Stimulated activated naive B cell treated with anti-CD40 and anti-IgM and Interleukin-4, amounts not matched to agents 10 μg/mL and 1 μg/mL and 100 μg/mL, for 72 hours (primary cell): ENCODE results near the gene C10orf88.

Experiments used
- ATAC-seq, 2 donors: fragments of 150-1000 bp; cut with Tn5 transposase; replicated peaks; 2 replicates each; pipeline ENCODE4 v1.10.0; 2021; ENCODE audit warnings: moderate library complexity in 1 of 2
- DNase-seq: peaks from one replicate; pipeline ENCODE4 v3.0.0; 2021
- H3K27ac Mint-ChIP-seq: one replicate; pipeline ENCODE4 v1.8.0; 2022; ENCODE audit warnings: mild to moderate bottlenecking, mixed read lengths
- H3K27me3 Mint-ChIP-seq, 2 donors: one replicate each; pipeline ENCODE4 v1.8.0; 2022; ENCODE audit warnings: mixed read lengths in 2 of 2
- H3K36me3 Mint-ChIP-seq, 2 donors: one replicate each; pipeline ENCODE4 v1.8.0; 2022; ENCODE audit warnings: mixed read lengths in 2 of 2, mild to moderate bottlenecking in 1 of 2
- H3K4me1 Mint-ChIP-seq, 2 donors: one replicate each; pipeline ENCODE4 v1.8.0; 2022; ENCODE audit warnings: mixed read lengths in 2 of 2, mild to moderate bottlenecking in 1 of 2
- H3K4me3 Mint-ChIP-seq, 2 donors: one replicate each; pipeline ENCODE4 v1.8.0; 2022; ENCODE audit warnings: mild to moderate bottlenecking in 2 of 2, mixed read lengths in 2 of 2, moderate library complexity in 1 of 2
- H3K9me3 Mint-ChIP-seq, 2 donors: one replicate each; pipeline ENCODE4 v1.8.0; 2022; ENCODE audit warnings: mixed read lengths in 2 of 2, mild to moderate bottlenecking in 1 of 2

C10orf88 gene, protein sequence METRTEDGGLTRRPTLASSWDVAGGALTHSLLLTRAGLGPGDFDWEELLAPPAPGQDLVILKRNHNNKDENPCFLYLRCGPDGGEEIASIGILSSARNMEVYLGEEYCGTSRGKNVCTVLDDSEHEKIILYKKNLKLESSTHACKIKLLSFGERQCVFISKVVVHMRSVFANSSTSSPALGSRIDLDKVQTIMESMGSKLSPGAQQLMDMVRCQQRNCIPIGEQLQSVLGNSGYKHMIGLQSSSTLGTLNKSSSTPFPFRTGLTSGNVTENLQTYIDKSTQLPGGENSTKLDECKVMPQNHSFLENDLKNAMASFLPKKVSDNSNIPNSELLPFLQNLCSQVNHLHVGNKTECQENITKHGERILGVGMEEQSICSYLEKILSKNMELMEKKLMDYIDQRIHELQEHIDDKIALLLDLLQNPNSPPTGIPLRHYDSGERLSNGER

DNA sequence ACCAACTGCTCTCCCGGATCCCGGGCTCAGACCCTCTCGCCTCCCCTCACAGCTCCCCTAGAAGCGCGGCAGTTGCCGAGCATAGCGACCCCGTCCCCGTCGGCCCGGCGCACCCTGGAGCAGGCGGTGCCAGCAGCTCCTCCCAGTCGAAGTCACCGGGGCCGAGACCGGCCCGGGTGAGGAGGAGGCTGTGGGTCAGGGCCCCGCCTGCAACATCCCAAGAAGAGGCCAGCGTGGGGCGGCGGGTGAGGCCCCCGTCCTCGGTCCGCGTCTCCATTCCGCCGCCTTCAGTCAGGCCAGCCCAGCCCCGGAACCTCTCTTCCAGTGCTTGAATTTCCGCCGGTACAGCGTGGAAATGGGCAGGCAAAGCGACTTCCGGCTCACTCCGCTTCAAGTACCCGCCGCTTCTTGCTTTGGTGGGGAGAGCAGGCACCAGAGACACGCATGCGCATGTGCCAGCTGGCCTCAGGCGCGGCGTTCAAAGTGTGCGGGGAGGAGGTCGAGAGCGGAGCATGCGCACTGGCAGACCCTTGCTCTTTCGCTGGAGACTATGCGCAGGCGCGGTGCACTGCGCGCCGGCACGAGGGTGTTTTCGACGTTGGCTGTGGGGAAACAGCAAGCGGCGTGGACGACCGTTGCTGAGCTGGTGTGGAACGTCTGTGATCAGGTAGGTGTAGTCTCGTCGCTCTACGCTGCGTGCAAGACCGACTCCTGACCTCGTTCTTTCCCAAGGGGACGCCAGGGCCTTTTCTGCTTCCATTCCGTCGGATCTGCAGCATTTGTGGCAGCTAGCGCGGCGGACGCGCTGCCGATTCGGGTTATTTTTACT is at the start of gene C10orf88:
C10orf88 (minus strand) TSS at position 326 of the 829 bp plus-strand sequence; CDS start at position 277, 49 bp downstream.
- H3K4me1 Mint-ChIP-seq = peaks cover 16 to 43% of the 10 kb centered on the region in 2 donors
- H3K9me3 Mint-ChIP-seq = peaks cover 0 to 2% of the 10 kb centered on the region in 2 donors
- H3K4me3 Mint-ChIP-seq = peak within 1 kb of the TSS; percentile 93 to 98
- peak within 1 kb of the TSS; percentile 87 for H3K27ac Mint-ChIP-seq
- ATAC-seq = peak; percentile 99
- H3K27me3 Mint-ChIP-seq = no peaks in the 10 kb centered on the region
- peak; percentile 98 for DNase-seq
- peaks cover 11 to 24% of the 10 kb centered on the region in 2 donors for H3K36me3 Mint-ChIP-seq

DNA sequence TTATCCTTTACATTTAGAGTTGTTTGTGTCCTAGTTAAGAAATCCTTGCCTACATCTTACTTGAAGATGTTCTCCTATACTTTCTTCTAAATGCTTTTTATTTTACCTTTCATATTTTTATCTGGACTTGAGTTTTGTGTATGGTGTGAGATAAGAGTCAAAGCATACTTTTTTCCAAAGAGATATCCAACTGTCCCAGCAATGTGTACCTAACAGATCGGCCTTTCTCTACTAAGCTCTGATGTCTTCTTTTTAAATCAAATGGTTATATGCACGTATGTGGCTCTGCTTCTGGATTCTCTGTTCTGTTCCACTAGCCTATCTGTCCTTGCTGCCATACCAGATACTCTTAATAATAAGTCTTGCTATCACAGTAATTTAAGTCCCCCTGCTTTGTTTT is 47.3 kb upstream of the C10orf88 start:
- Mint-ChIP-seq H3K36me3 (peaks cover 12 to 15% of the 10 kb centered on the region in 2 donors), H3K4me1 (peaks cover 10 to 26% of the 10 kb centered on the region in 2 donors), H3K27ac (peak overlapping the region; percentile 6), H3K27me3 (no peaks in the 10 kb centered on the region), H3K9me3 (no peaks in the 10 kb centered on the region), H3K4me3 (no peak overlapping the region)
- ATAC-seq = no peak
- no peak for DNase-seq

DNA sequence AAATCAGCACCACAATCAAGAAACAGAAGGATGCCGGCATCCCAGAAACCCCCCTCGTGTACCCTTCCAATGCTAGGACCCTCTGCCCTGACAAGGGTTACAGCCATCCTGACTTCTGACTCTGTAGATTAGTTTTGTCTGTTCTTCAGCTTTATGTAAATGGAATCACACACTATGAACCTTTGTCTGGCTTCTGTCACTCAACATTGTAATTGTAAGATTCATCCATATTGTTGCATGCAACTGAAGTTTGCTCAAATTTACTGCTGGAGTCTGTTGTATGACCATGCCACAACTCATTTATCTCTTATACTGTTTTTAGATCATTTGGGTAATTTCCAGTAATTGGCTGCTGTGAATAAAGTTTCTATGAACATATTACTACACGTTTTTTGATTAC is 46.1 kb upstream of the C10orf88 start:
- H3K27me3 Mint-ChIP-seq = no peaks in the 10 kb centered on the region
- no peaks in the 10 kb centered on the region for H3K9me3 Mint-ChIP-seq
- H3K36me3 Mint-ChIP-seq = peaks cover 16 to 19% of the 10 kb centered on the region in 2 donors
- DNase-seq = no peak
- H3K4me3 Mint-ChIP-seq = no peak overlapping the region
- peaks cover 14 to 22% of the 10 kb centered on the region in 2 donors for H3K4me1 Mint-ChIP-seq
- H3K27ac Mint-ChIP-seq = no peak overlapping the region
- no peak for ATAC-seq

DNA sequence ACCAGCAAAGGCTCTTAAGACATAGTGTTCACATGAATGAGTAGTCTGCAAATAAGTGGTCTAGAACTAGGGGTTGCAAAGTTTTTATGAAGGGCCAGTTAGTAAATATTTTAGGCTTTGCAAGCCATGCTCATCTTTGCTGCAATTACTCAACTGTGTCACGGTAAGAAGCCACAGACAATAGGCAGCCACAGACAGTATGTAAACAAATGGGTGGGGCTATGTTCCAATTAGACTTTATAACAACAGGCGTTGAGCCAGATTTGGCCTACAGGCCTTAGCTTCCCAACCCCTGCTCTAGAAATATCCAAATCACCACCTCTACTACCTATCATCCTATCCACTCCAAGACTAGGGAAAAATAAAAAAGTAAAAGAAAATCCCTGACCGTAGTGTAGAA is 45.3 kb upstream of the C10orf88 start:
- Mint-ChIP-seq H3K36me3 (peaks cover 16 to 23% of the 10 kb centered on the region in 2 donors), H3K9me3 (no peaks in the 10 kb centered on the region), H3K27ac (no peak overlapping the region), H3K27me3 (no peaks in the 10 kb centered on the region), H3K4me1 (peaks cover 15 to 22% of the 10 kb centered on the region in 2 donors), H3K4me3 (no peak overlapping the region)
- DNase-seq (no peak), ATAC-seq (no peak)

DNA sequence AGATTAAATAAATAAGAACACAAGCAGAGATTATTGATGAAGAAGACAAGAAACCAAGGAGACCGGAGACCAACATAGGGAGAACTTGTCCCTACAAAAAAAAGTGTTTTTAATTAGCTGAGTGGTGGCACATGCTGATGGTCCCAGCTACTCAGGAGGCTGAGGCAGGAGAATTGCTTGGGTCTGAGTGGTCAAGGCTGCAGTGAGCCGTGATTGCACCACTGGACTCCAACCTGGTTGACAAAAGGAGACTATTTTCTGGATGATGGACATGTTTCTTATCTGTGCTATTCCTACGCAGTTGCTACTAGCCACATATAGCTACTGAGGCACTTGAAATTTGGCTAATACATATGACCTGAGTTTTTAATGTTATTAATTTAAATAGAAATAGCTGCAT is 44.9 kb upstream of the C10orf88 start:
- DNase-seq (no peak), ATAC-seq (no peak)
- Mint-ChIP-seq H3K4me1 (peaks cover 15 to 22% of the 10 kb centered on the region in 2 donors), H3K27me3 (no peaks in the 10 kb centered on the region), H3K4me3 (no peak overlapping the region), H3K9me3 (no peaks in the 10 kb centered on the region), H3K27ac (no peak overlapping the region), H3K36me3 (peaks cover 16 to 27% of the 10 kb centered on the region in 2 donors)

DNA sequence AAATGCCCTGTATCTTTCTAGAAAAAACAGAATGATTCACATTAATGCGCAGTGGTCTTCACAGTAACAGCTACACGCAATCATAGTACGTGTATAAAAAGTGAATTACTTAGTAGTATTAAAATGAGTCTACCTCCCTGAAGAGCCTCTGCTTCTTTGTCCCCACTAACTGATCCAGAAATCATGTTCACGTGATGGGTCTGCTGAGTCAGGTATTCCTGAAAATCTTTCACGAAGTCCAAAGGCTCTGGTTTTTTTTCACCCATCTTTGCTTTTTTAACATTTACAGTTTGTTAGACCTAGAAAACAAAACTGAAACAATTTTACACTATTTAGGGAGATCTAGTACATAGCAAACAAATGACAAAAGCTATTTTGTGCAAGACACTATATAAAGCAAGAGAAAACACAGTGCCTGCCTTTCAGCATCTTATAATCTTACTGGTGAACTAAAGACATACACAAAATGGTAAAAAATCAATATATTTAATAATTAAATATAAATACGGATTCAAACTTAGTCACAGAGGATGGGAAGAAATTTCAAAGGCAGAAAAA is 44.4 kb upstream of the C10orf88 start:
- no peak overlapping the region for H3K4me3 Mint-ChIP-seq
- ATAC-seq (no peak), DNase-seq (no peak)
- H3K4me1 Mint-ChIP-seq = peaks cover 15 to 22% of the 10 kb centered on the region in 2 donors
- no peaks in the 10 kb centered on the region for H3K27me3 Mint-ChIP-seq
- peaks cover 16 to 29% of the 10 kb centered on the region in 2 donors for H3K36me3 Mint-ChIP-seq
- no peaks in the 10 kb centered on the region for H3K9me3 Mint-ChIP-seq
- peak overlapping the region; percentile 14 for H3K27ac Mint-ChIP-seq

DNA sequence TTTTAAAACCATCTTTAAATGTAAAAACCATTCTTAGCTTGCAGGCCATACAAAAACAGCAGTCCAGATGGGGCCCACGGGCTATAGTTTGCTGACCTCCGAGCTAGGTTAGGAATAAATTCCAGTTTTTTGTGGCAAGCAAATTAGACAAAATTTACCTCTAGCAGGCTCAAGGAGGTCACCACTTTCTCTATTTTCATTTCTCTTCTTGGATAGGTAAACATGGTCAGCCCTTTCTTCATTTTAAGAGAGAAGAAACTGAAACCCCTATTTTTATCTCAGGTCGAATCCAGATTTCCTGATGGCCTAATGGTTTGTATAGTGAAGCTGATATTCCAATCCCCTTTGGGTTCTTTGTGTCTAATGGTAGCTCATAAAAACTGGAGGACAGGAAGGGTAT is 43.8 kb upstream of the C10orf88 start:
- Mint-ChIP-seq H3K36me3 (peaks cover 16 to 29% of the 10 kb centered on the region in 2 donors), H3K4me1 (peaks cover 15 to 22% of the 10 kb centered on the region in 2 donors), H3K27ac (peak overlapping the region; percentile 9), H3K4me3 (no peak overlapping the region), H3K9me3 (no peaks in the 10 kb centered on the region), H3K27me3 (no peaks in the 10 kb centered on the region)
- ATAC-seq (no peak), DNase-seq (no peak)

DNA sequence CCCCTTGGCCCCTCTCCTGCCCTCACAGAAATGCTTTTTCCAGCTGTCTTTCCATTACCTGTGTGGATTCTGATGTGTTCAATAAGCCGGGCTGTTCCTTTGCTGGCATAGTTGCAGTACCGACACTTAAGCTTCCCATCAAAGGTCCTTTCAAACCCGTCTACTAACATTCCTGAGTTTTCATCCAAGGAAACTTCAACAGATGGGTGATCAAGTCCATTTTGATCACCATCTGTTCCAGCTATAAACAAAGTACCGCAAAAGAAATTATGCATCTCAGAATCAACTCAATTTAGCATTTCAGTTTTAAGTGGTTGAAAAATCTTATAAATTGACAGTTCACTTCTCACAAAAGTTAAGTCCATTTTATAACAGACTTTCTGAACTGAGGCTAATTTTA is 41.9 kb upstream of the C10orf88 start:
- no peak overlapping the region for H3K4me3 Mint-ChIP-seq

DNA sequence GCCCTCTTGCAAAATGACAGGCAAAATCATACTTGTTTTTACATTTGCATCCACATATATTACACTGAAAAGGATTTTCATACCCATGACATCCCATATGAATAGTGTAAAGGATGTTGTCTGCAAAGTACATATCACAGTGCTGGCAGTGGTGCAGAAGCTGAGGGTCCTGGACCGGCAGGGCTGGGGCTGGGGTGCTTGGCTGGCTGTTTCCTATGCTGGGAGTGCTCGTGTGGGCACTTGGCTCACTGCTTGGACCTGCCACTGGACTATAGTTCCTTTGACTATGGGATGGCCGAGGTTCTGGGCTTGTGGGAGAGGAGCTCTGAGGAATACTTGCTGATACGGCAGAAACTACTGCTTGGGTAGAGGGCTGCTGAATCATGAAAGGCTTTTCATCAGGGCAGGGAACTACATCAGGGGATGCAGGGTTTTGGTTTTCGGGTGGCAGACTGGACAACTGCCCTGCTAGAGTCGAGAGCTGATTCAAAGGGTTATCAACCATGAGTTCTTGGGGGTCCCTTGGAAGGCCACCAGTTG is 39.8 kb upstream of the C10orf88 start:
- Mint-ChIP-seq H3K27me3 (no peaks in the 10 kb centered on the region), H3K4me3 (no peak overlapping the region), H3K36me3 (peaks cover 8 to 28% of the 10 kb centered on the region in 2 donors), H3K27ac (no peak overlapping the region), H3K9me3 (no peaks in the 10 kb centered on the region), H3K4me1 (peaks cover 0 to 5% of the 10 kb centered on the region in 2 donors)
- ATAC-seq = no peak
- no peak for DNase-seq

More for the DNA sequence above, 41.9 kb upstream of the C10orf88 start:
- Mint-ChIP-seq H3K36me3 (peaks cover 10 to 23% of the 10 kb centered on the region in 2 donors), H3K27ac (no peak overlapping the region), H3K4me1 (peaks cover 9 to 11% of the 10 kb centered on the region in 2 donors), H3K27me3 (no peaks in the 10 kb centered on the region), H3K9me3 (no peaks in the 10 kb centered on the region)
- ATAC-seq (no peak), DNase-seq (no peak)

DNA sequence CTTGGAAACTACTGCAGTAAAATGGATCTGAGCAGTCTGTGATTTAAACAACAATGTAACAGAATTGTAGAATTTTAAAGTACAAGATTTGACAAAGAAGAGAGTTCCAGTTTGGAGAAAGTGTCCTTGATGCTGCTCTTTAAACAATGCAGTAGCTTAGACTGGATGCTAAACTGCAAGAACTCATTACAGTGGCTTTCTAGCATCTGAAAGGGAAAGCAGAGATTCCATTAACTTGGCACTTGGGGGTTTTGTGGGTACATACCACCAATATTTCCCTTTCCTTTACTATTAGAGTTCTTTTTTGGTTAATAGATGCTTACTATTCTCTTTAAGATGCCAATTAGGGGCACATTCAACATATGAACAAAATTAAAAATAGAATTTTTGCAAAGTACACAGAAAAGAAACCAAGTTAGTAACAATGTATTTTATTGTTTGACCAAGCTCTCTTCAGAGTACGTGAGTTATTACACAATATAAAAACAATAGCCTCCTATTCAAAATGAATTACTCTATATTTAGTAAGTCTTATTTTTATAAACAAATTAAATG is 38.1 kb upstream of the C10orf88 start:
- Mint-ChIP-seq H3K27me3 (no peaks in the 10 kb centered on the region), H3K4me1 (peaks cover 0 to 5% of the 10 kb centered on the region in 2 donors), H3K36me3 (peaks cover 11 to 33% of the 10 kb centered on the region in 2 donors), H3K4me3 (no peak overlapping the region), H3K9me3 (no peaks in the 10 kb centered on the region), H3K27ac (no peak overlapping the region)
- ATAC-seq (no peak), DNase-seq (no peak)

DNA sequence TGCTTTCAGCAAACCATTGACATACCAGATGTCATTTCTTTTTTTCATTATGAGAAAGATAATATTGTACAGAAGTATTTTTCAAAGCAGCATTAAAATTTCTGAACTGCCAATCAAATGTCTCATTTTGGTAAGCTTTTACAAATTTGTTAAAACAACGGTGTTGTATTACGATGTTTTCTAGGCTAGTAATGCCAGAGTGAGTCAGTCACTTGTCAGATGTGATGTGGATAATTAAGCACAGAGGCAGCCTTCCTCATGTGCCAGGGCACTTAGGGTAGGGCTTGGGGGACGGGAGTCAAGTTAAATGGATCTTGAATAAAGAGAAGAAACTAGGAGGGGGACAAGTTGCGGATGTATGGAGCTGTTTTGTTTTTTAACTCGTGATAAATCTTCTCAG is 36.3 kb upstream of the C10orf88 start:
- Mint-ChIP-seq H3K4me1 (peaks cover 0 to 2% of the 10 kb centered on the region in 2 donors), H3K27ac (no peak overlapping the region), H3K27me3 (no peaks in the 10 kb centered on the region), H3K36me3 (peaks cover 10 to 29% of the 10 kb centered on the region in 2 donors), H3K4me3 (no peak overlapping the region), H3K9me3 (no peaks in the 10 kb centered on the region)
- no peak for DNase-seq
- no peak for ATAC-seq

DNA sequence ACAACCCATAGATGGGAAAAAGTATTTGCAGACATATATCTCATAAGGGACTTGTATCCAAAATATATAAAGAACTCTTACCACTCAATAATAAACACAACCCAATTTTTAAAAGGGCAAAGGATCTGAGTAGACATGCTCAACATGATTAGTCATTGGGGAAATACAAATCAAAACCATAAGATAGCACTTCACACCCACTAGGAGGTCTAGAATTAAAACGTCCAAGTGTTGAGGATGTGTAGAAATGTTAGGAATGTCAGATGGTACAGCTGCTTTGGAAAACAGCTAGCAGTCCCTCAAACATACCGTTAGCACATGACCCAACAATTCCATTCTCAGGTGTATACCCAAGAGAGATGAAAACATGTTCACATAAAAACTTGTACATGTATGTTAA is 34.5 kb upstream of the C10orf88 start:
- Mint-ChIP-seq H3K27ac (no peak overlapping the region), H3K4me1 (no peaks in the 10 kb centered on the region), H3K36me3 (peaks cover 16 to 22% of the 10 kb centered on the region in 2 donors), H3K9me3 (no peaks in the 10 kb centered on the region), H3K27me3 (no peaks in the 10 kb centered on the region), H3K4me3 (no peak overlapping the region)
- DNase-seq (no peak), ATAC-seq (no peak)

DNA sequence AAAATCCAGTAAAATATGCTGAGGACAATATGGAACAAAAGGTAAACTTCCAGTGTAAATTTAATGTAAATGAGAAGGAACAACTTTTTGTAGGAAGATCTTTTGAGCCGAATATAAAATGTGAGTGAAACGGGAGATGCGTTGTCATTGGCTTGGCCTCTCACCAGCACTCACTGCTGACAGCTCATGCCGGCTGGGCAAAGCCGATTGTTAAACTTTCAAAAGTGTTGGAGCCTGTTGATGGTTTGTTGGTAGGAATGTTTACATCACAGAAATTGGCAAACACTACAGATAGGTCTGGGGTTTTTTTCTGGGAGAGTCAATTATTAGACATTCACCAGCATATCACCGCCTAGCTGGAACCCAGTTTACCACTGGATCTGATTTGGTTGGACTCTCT is 32.3 kb upstream of the C10orf88 start:
- Mint-ChIP-seq H3K4me3 (no peak overlapping the region), H3K9me3 (no peaks in the 10 kb centered on the region), H3K4me1 (peaks cover 1 to 7% of the 10 kb centered on the region in 2 donors), H3K27me3 (no peaks in the 10 kb centered on the region), H3K27ac (no peak overlapping the region), H3K36me3 (peaks cover 20 to 22% of the 10 kb centered on the region in 2 donors)
- ATAC-seq (no peak), DNase-seq (no peak)

DNA sequence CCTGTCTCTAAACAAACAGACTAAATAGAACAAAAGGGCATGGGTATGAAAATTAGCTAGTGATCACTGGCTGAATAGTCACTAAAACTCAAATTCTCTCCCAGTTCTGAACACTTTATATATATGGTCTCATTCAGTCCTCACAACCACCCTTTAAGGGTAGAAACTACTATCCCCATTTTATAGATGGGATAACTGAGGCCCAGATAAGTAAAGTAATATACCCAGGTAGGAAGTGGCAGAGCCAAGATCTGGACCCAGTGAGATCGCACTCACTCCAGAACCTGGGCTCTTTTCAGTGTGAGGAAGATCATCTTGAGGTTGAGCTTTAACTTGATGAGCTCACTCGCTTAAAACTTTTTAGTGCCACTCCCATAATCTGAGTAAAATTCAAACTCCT is 30.7 kb upstream of the C10orf88 start:
- Mint-ChIP-seq H3K4me1 (peaks cover 14% of the 10 kb centered on the region in 2 donors), H3K27ac (no peak overlapping the region), H3K9me3 (no peaks in the 10 kb centered on the region), H3K36me3 (peaks cover 17 to 18% of the 10 kb centered on the region in 2 donors), H3K4me3 (no peak overlapping the region), H3K27me3 (no peaks in the 10 kb centered on the region)
- DNase-seq (no peak), ATAC-seq (no peak)
